Vagina (tissue), 2 donors: Measurements from ENCODE around the gene KDM7A.

Experiments
- POLR2A ChIP-seq, 2 donors: fragments of 450-650 bp; IDR thresholded peaks; one replicate each; pipeline ENCODE4 v1.6.1; 2017; ENCODE audit warnings: antibody characterized with exemption in 2 of 2, mild to moderate bottlenecking in 2 of 2, moderate library complexity in 2 of 2
- POLR2AphosphoS5 ChIP-seq, 2 donors: sonication (generic); formaldehyde crosslinking; IDR thresholded peaks; one replicate each; pipeline ENCODE4 v1.9.0; 2017; ENCODE audit warnings: antibody characterized with exemption in 2 of 2, mild to moderate bottlenecking in 2 of 2, low read depth in 1 of 2; ENCODE audit not compliant: insufficient read depth in 1 of 2
- TF ChIP-seq, protein P1 (sequence below), 3 experiments: fragments of 450-650 bp in 2 of 3; fragments of 200-600 bp in 1 of 3; sonication (generic) in 1 of 3; IDR thresholded peaks; one replicate each; pipeline ENCODE4 v1.5.1; 2017 to 2019; ENCODE audit warnings: antibody characterized with exemption in 3 of 3, mild to moderate bottlenecking in 2 of 3, moderate library complexity in 2 of 3

GRCh38 chr7:140036224-140036962, 140.4 kb downstream of the KDM7A start:
- TF ChIP-seq, protein P1, sequence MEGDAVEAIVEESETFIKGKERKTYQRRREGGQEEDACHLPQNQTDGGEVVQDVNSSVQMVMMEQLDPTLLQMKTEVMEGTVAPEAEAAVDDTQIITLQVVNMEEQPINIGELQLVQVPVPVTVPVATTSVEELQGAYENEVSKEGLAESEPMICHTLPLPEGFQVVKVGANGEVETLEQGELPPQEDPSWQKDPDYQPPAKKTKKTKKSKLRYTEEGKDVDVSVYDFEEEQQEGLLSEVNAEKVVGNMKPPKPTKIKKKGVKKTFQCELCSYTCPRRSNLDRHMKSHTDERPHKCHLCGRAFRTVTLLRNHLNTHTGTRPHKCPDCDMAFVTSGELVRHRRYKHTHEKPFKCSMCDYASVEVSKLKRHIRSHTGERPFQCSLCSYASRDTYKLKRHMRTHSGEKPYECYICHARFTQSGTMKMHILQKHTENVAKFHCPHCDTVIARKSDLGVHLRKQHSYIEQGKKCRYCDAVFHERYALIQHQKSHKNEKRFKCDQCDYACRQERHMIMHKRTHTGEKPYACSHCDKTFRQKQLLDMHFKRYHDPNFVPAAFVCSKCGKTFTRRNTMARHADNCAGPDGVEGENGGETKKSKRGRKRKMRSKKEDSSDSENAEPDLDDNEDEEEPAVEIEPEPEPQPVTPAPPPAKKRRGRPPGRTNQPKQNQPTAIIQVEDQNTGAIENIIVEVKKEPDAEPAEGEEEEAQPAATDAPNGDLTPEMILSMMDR (IDR thresholded peaks at IDR 0.05) = no peak
- TF ChIP-seq POLR2AphosphoS5 (IDR thresholded peaks at IDR 0.05; ENCODE audit: insufficient read depth in 1 of 2, low read depth in 1 of 2) (no peak), POLR2A (IDR thresholded peaks at IDR 0.05) (no peak)
